GM19467 (cell line): Measurements from ENCODE around the gene HSPA1B.
"Not testable (repeated sequence)": the region's sequence is repeated elsewhere in the genome, so short reads cannot be mapped to it uniquely, and the experiment has no call there.

ENCODE experiments used
- ATAC-seq: cut with Tn5 transposase; IDR thresholded peaks from one replicate; pipeline ENCODE4 v1.9.1; 2021; ENCODE audit warnings: mild to moderate bottlenecking, moderate library complexity; ENCODE audit not compliant: unreplicated experiment

The HSPA1B gene

DNA sequence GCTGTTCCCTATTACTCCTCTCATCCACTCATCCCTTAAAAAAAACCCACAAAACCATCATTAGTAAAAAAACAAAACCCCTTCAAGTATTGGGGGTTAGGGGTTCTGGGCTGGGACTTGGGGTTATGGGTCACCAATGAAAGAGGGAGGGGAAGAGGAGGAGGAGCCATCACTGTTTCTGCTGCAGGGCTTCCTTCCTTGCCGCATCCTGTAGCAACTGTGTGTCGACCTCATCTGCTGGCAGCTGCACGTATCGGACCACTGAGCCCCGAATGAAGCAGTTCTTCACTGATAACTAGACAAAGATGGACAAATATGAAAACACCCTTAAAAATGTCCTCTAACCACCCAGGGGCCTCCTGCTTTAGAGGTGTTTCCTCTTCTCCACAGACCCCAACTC lies 29.9 kb upstream of the HSPA1B start:
- no peak for ATAC-seq

- ATAC-seq: no peak
Measured at GRCh38 chr6:31799781-31800180, 27.8 kb upstream of the HSPA1B start.

DNA sequence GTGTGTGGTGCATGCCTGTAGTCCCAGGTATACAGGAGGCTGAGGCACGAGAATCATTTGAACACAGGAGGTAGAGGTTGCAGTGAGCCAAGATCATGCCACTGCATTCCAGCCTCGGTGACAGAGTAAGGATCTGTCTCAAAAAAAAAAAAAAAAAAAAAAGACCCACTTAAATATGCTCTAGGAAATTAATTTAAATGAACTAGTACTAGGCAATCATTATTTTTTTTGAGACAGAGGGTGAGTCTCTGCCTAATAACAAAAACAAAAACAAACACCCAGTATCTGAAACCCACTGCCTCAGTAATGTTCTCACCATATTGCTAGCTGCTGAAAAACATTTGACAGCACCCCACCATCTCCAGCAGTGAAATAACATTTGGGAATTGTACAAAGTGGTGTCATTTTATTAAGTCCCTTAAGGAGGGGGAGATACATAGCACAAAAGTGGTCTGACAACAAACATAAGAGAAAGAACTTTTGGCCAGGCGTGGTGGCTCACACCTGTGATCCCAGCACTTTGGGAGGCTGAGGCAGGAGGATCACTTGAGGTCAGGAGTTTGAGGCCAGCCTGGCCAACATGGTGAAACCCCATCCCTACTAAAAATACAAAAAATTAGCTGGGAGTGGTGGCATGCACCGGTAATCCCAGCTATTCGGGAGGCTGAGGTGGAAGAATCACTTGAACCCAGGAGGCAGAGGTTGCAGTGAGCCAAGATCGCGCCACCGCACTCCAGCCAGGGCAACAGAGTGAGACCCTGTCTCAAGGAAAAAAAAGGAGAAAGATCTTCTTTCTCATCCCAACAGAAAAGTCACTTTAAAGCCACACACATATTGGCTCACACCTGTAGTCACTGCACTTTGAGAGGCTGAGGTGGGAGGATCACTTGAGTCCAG lies 26.3 kb upstream of the HSPA1B start:
- not testable (repeated sequence) for ATAC-seq

DNA sequence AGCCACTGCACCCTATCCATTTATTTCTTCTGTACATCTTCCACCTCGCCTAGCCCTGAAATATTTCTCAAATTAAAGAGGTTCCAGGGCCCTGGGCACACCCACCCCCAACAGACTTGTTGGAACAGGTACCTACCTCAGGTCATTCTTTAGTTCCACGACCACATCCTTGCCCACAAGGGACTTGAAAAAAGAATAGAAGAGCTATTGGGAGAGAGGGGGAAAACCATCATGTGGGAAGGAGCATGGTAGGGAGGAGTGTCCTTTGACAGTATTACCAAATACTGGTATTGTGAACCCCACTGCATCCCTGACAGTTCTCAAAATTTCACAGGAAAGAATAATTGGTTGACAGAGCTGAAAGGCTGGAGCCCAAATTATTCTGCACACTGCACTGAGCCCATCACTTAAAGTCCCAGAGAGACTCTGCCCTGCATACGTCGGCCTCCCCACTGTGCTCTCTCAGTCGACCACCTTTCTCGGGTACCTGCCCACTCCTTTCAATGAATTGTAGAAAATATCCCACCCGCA lies 21.5 kb upstream of the HSPA1B start:
- peak; percentile 19 for ATAC-seq

- ATAC-seq: peak; percentile 87
Measured at GRCh38 chr6:31806470-31807272, 20.9 kb upstream of the HSPA1B start, which contains the start of gene LSM2. Gene LSM2 (minus strand): TSS chr6:31806966. CDS start chr6:31806757, 209 bp downstream.

- not testable (repeated sequence) for ATAC-seq
Measured at GRCh38 chr6:31808599-31808998, 18.9 kb upstream of the HSPA1B start.

- no peak for ATAC-seq
Measured at GRCh38 chr6:31811645-31812044, 15.9 kb upstream of the HSPA1B start.

GRCh38 chr6:31813465-31813849 lies 14.1 kb upstream of the HSPA1B start:
- no peak for ATAC-seq

- no peak for ATAC-seq
Measured at GRCh38 chr6:31814677-31815024, 12.9 kb upstream of the HSPA1B start.

DNA sequence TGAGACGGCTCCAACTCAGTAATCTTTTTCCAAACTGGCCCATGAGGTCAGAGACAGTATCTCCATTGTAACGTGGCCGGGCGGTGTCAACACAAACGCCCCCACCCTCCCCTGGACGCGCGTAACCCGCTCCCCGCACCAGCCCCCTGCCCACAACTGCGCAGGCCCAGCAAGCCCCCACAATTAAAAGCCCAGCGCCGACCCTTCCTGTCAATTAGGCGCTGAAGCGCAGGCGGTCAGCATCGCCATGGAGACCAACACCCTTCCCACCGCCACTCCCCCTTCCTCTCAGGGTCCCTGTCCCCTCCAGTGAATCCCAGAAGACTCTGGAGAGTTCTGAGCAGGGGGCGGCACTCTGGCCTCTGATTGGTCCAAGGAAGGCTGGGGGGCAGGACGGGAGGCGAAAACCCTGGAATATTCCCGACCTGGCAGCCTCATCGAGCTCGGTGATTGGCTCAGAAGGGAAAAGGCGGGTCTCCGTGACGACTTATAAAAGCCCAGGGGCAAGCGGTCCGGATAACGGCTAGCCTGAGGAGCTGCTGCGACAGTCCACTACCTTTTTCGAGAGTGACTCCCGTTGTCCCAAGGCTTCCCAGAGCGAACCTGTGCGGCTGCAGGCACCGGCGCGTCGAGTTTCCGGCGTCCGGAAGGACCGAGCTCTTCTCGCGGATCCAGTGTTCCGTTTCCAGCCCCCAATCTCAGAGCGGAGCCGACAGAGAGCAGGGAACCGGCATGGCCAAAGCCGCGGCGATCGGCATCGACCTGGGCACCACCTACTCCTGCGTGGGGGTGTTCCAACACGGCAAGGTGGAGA lies 12.3 kb upstream of the HSPA1B start, which contains the start of the genes HSPA1A and HSPA1L:
Gene HSPA1A, plus strand, starts transcription at position 519 of the 814 bp plus-strand sequence. Its CDS starts 214 bp downstream, at position 733.
Gene HSPA1L, minus strand, starts transcription at position 259 of the 814 bp plus-strand sequence. CDS start 3,311 bp downstream, outside the sequence.
- ATAC-seq: no peak

DNA sequence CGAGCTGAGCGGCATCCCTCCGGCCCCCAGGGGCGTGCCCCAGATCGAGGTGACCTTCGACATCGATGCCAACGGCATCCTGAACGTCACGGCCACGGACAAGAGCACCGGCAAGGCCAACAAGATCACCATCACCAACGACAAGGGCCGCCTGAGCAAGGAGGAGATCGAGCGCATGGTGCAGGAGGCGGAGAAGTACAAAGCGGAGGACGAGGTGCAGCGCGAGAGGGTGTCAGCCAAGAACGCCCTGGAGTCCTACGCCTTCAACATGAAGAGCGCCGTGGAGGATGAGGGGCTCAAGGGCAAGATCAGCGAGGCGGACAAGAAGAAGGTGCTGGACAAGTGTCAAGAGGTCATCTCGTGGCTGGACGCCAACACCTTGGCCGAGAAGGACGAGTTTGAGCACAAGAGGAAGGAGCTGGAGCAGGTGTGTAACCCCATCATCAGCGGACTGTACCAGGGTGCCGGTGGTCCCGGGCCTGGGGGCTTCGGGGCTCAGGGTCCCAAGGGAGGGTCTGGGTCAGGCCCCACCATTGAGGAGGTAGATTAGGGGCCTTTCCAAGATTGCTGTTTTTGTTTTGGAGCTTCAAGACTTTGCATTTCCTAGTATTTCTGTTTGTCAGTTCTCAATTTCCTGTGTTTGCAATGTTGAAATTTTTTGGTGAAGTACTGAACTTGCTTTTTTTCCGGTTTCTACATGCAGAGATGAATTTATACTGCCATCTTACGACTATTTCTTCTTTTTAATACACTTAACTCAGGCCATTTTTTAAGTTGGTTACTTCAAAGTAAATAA lies 10.2 kb upstream of the HSPA1B start:
- not testable (repeated sequence) for ATAC-seq

GRCh38 chr6:31817929-31818511 lies 9.5 kb upstream of the HSPA1B start:
- not testable (repeated sequence) for ATAC-seq

DNA sequence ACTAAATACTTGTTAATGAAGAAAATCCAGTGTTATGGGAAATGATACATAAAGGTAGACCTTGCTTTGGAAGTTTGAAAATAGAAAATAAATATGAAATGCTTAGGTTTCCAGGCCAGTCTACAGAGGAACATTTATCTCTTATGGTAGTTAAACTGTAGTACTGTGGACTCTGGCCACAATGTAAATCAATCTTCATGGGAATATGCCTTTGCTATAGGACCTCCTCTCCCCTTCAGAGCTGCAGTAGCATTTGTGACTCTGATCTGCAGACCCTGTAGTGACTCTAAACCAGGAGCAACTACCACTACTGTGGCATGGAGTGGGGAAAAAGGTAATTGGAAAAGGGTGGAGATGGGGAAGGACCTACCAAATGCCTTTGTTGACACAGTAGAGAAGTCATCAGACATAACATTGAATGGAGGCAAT lies 7.7 kb upstream of the HSPA1B start:
- ATAC-seq: no peak

DNA sequence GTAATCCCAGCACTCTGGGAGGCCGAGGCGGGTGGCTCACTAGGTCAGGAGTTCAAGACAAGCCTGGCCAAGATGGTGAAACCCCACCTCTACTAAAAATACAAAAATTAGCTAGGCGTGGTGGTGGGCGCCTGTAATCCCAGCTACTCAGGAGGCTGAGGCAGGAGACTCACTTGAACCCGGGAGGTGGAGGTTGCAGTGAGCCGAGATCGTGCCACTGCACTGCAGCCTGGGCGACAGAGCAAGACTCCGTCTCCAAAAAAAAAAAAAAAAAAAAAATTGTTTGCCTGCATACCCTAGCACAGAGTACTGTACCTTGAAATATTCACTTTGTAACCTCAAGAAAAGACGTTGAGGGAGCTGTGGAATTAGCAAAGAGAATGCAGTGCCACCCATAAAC lies 7.1 kb upstream of the HSPA1B start:
- not testable (repeated sequence) for ATAC-seq

GRCh38 chr6:31821301-31822035 lies 6.1 kb upstream of the HSPA1B start:
- no peak for ATAC-seq

DNA sequence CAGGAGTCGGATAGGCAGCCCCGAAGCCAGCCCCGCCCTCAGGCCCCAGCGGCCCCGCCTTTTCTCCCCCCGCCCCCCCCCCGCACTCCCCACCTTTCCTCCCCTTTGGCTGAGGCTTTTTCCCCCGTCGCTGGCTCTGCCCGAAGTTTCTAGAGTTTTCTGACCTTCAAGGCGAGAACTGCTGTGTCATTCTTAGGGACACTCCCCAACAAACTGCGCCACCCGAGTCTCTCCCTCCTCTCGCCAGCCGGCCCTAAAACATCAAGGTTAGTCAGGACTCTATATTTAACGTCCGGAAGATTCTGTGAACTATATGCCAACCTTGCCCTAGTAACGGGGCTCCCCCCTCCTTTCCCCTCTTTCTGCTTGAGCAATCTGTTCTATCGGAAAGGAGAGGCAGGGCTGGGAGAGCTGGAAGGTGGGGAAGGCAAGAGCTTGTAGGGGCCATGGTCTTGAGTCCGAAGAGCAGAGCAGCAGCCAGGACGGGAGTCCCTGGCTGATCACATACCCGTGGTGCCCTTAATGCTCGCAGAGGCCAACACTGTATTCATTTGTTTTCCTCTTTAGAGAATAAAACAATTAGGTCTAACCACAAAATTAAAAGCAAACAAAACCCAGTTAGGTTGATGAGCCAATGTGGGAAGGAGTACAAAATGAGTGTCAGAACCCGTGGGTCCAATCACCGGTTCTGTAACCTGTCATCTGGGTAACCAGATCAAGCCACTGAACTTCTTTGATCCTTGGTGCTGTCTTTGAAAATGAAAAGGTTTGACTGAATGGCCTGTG lies 5.3 kb upstream of the HSPA1B start:
- ATAC-seq: no peak

- not testable (repeated sequence) for ATAC-seq
Measured at GRCh38 chr6:31823592-31824196, 3.8 kb upstream of the HSPA1B start.
